Measurements from ENCODE around the gene SUB1.
"Not testable (repeated sequence)": the region's sequence is repeated elsewhere in the genome, so short reads cannot be mapped to it uniquely, and the experiment has no call there.

The SUB1 gene

DNA sequence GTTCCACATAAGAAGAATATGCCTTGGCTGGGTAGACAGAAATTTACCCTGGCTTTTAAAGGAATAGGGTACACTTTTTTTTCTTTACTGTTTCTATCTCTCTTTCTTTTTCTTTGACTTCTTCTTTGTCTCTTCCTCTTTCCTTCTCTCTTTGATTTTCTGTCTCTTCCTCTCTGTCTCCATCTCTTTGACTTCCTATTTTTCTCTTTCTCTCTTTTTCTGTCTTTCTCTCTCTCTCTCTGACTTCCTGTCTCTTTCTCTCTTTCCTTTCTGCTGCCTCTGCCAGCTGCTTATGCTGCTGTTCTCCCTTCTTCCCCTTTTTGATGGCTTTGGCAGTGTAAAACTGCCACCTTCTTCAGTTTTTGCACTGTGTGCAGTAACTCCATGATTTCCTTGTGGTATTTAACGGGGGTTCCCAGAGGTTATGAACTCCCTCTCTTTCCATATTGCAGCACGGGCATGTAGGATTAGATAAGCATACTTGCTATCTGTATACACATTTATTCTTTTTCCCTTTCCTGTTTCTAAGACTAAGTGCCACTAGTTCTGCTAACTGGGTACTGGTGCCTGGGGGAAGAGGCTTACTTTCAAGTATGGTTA lies 31.1 kb upstream of the SUB1 start:
- not testable (repeated sequence) for H3K4me3 Mint-ChIP-seq; H3K9me3 Mint-ChIP-seq (ENCODE audit: low read depth); H3K27ac Mint-ChIP-seq; H3K27me3 Mint-ChIP-seq; H3K36me3 Mint-ChIP-seq; H3K4me1 Mint-ChIP-seq (ENCODE audit: low read depth)

GRCh38 chr5:32556543-32556942 lies 28.8 kb upstream of the SUB1 start:
- not testable (repeated sequence) for H3K9me3 Mint-ChIP-seq (ENCODE audit: low read depth); H3K4me3 Mint-ChIP-seq; H3K27ac Mint-ChIP-seq; H3K36me3 Mint-ChIP-seq; H3K4me1 Mint-ChIP-seq (ENCODE audit: low read depth); H3K27me3 Mint-ChIP-seq

- Mint-ChIP-seq H3K27ac (no peak overlapping the region), H3K4me3 (no peak overlapping the region), H3K27me3 (no peaks in the 10 kb centered on the region), H3K4me1 (ENCODE audit: low read depth) (peaks cover 2% of the 10 kb centered on the region), H3K9me3 (ENCODE audit: low read depth) (no peaks in the 10 kb centered on the region), H3K36me3 (no peaks in the 10 kb centered on the region)
These were observed 25.9 kb upstream of the SUB1 start for GRCh38 chr5:32559411-32559810.

DNA sequence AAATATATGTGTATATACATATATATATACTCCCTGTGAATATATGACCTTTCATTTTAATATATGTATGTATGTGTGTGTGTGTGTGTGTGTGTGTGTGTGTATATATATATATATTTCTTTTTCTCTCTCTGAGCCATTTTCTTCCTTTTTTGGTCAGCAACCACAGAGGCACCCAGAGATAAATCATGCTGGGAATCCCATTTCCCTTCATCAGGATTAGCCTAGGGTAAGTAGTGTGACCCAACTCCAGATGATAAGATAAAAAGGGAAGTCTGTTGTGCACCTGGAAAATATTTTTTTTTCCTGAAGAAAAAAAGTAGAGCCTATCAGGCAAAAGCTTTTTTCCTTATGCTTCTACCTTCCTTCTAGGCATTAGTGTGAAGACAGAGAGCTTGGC lies 25.4 kb upstream of the SUB1 start:
- Mint-ChIP-seq H3K27me3 (no peaks in the 10 kb centered on the region), H3K4me3 (no peak overlapping the region), H3K27ac (no peak overlapping the region), H3K36me3 (no peaks in the 10 kb centered on the region), H3K4me1 (ENCODE audit: low read depth) (no peaks in the 10 kb centered on the region), H3K9me3 (ENCODE audit: low read depth) (no peaks in the 10 kb centered on the region)

DNA sequence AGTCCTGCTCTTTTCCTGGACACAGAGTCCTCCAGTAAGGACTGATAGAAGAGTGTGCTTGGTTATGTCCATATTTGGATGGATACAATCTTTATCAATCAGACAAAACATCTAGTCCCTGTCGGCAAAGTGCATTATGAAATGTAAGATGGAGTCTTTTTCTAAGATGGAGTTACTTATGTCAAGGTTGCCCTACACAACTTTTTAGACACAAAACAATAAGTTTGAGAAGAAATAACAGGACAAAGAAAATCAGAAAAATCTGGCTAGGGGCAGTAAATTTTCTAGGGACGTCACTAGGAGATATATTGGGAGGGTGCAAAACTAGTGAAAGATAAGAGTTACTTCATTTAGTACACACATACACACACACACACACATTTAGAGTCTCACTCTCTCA lies 23.3 kb upstream of the SUB1 start:
- no peaks in the 10 kb centered on the region for H3K27me3 Mint-ChIP-seq
- H3K4me3 Mint-ChIP-seq, result no peak overlapping the region
- H3K4me1 Mint-ChIP-seq (ENCODE audit: low read depth), result no peaks in the 10 kb centered on the region
- H3K27ac Mint-ChIP-seq, result no peak overlapping the region
- peaks cover 2% of the 10 kb centered on the region for H3K36me3 Mint-ChIP-seq
- peaks cover 3% of the 10 kb centered on the region for H3K9me3 Mint-ChIP-seq (ENCODE audit: low read depth)

GRCh38 chr5:32562843-32563242 lies 22.5 kb upstream of the SUB1 start:
- H3K4me1 Mint-ChIP-seq (ENCODE audit: low read depth), result no peaks in the 10 kb centered on the region
- no peak overlapping the region for H3K4me3 Mint-ChIP-seq
- H3K27ac Mint-ChIP-seq, result no peak overlapping the region
- peaks cover 3% of the 10 kb centered on the region for H3K9me3 Mint-ChIP-seq (ENCODE audit: low read depth)
- H3K36me3 Mint-ChIP-seq, result peaks cover 2% of the 10 kb centered on the region
- H3K27me3 Mint-ChIP-seq, result no peaks in the 10 kb centered on the region

DNA sequence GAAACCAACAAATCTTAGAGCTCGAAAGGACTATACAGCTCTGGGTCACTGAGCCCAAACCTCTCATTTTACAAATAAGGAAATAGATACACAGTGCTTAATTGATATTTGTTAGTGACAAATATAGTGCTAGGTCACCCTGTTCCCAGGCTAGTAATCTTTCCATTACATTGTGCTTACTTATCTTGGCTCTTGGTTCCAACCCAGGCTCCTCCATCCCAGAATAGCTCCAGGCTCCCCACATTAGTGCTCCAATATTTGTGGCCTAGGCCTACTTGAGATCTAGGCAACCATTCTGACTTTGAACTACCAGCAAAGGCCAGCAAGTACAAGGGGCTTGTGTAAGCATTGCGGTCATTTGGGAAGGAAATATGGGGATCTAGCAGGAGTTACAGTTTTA lies 21.7 kb upstream of the SUB1 start:
- Mint-ChIP-seq H3K9me3 (ENCODE audit: low read depth) (peaks cover 3% of the 10 kb centered on the region), H3K36me3 (peaks cover 2% of the 10 kb centered on the region), H3K27ac (no peak overlapping the region), H3K4me1 (ENCODE audit: low read depth) (no peaks in the 10 kb centered on the region), H3K4me3 (no peak overlapping the region), H3K27me3 (no peaks in the 10 kb centered on the region)

DNA sequence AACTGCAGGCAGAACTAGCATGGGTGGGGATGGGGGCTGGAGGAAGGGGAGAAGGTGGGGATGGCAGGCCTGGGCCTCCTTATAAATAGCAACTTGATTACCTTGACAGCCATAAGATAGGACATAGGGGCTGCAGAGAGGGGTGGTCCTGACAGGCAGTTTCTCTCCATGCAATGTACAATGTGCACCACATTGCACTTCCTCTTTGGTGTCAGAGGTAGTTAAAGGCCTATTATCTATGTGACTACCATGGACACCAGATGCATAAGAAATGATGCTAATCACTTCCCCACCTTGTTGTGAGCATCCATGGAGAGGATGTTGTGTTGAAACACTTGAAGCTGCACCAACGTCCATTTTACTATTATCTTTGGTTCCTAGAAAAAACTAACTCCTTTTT lies 20.2 kb upstream of the SUB1 start:
- Mint-ChIP-seq H3K4me3 (no peak overlapping the region), H3K4me1 (ENCODE audit: low read depth) (no peaks in the 10 kb centered on the region), H3K36me3 (peaks cover 2% of the 10 kb centered on the region), H3K27ac (no peak overlapping the region), H3K27me3 (no peaks in the 10 kb centered on the region), H3K9me3 (ENCODE audit: low read depth) (peaks cover 3% of the 10 kb centered on the region)

DNA sequence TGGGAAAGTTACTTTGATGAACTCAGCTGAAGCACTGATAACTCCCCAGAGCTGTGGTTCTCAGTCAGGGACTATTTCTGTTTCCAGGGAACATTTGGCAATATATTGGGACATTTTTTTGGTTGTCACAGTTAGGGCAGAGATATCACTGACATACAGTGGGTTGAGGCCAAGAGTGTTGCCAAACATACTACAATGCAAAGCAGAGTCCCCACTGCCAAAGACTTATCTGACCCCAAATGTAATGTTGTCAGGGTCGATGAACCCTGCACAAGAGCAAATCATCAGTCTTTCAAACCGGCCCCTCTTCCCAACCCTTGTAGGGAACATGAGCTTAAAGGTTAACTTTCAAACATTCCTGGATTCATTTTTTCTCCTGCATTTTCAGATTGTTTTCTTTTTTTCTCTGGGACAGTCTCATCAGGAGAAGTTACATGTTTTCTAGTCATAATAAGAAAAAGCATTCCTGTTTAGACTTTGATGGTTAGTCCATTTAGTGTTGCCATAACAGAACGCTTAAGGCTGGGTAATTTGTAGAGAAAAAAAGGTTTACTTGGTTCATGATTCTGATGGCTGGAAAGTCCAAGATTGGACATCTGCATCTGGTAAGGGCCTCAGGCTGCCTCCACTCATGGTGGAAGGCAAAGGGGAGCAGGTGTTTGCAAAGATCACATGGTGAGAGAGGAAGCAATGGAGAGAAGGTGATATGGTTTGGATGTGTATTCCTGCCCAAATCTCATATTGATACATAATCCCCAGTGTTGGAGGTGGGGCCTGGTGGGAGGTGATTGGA lies 18.8 kb upstream of the SUB1 start:
- Mint-ChIP-seq H3K27ac (no peak overlapping the region), H3K27me3 (no peaks in the 10 kb centered on the region), H3K4me1 (ENCODE audit: low read depth) (no peaks in the 10 kb centered on the region), H3K36me3 (peaks cover 2% of the 10 kb centered on the region), H3K9me3 (ENCODE audit: low read depth) (peaks cover 3% of the 10 kb centered on the region), H3K4me3 (no peak overlapping the region)

DNA sequence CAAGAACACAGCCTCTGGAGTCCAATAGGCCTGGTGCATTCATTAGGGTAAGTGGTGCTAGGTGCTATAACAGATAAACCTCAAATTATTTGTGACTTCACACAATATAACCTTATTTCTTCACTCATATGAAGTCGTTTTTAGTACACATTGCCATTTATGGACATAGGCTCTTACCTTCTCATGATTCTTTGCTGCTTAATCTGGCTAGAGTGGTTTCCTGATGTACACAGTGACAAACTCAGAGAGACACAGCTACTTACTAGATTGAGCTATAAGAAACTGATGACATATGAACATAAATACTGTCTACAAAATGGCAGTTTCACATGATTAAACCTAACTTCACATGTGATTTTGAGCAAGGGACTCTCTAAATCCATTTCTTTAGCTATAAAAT lies 14.2 kb upstream of the SUB1 start:
- Mint-ChIP-seq H3K36me3 (peaks cover 2% of the 10 kb centered on the region), H3K27ac (no peak overlapping the region), H3K4me1 (ENCODE audit: low read depth) (no peaks in the 10 kb centered on the region), H3K4me3 (no peak overlapping the region), H3K27me3 (no peaks in the 10 kb centered on the region), H3K9me3 (ENCODE audit: low read depth) (peaks cover 3% of the 10 kb centered on the region)

GRCh38 chr5:32572778-32573480 lies 12.4 kb upstream of the SUB1 start:
- Mint-ChIP-seq H3K4me1 (ENCODE audit: low read depth) (no peaks in the 10 kb centered on the region), H3K27ac (no peak overlapping the region), H3K36me3 (no peaks in the 10 kb centered on the region), H3K4me3 (no peak overlapping the region), H3K27me3 (no peaks in the 10 kb centered on the region), H3K9me3 (ENCODE audit: low read depth) (no peaks in the 10 kb centered on the region)

GRCh38 chr5:32573481-32573854 lies 11.9 kb upstream of the SUB1 start:
- not testable (repeated sequence) for H3K27ac Mint-ChIP-seq; H3K9me3 Mint-ChIP-seq (ENCODE audit: low read depth); H3K4me1 Mint-ChIP-seq (ENCODE audit: low read depth); H3K27me3 Mint-ChIP-seq; H3K4me3 Mint-ChIP-seq; H3K36me3 Mint-ChIP-seq

- Mint-ChIP-seq H3K27me3 (no peaks in the 10 kb centered on the region), H3K4me1 (ENCODE audit: low read depth) (no peaks in the 10 kb centered on the region), H3K4me3 (no peak overlapping the region), H3K27ac (no peak overlapping the region), H3K36me3 (no peaks in the 10 kb centered on the region), H3K9me3 (ENCODE audit: low read depth) (no peaks in the 10 kb centered on the region)
These were observed 10.7 kb upstream of the SUB1 start for GRCh38 chr5:32574540-32575175.

- no peaks in the 10 kb centered on the region for H3K9me3 Mint-ChIP-seq (ENCODE audit: low read depth)
These were observed 7.0 kb upstream of the SUB1 start for GRCh38 chr5:32578363-32578762.

DNA sequence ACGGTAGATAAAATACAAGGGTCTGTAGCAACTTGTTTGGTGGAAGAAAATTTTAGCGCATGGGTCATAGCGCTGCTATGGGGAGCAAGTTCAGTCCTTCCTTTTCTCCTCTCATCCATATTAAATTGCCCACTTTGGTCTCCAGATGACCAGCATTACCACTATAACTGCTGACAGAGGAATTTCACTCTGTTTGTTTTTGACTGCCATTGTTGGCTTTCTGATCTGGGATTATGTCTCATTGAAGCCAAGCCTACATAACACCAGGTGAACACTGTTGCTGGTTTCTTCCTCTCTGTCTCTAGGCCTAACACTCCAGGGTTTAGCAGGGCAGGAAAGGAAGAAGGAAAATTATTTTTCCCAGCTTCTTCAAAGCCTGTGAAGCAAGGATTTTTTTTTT lies 6.6 kb upstream of the SUB1 start:
- peaks cover 6% of the 10 kb centered on the region for H3K4me1 Mint-ChIP-seq (ENCODE audit: low read depth)
- H3K4me3 Mint-ChIP-seq, result no peak overlapping the region
- H3K9me3 Mint-ChIP-seq (ENCODE audit: low read depth), result no peaks in the 10 kb centered on the region
- H3K27ac Mint-ChIP-seq, result no peak overlapping the region
- no peaks in the 10 kb centered on the region for H3K36me3 Mint-ChIP-seq
- no peaks in the 10 kb centered on the region for H3K27me3 Mint-ChIP-seq

More at GRCh38 chr5:32578363-32578762, 7.0 kb upstream of the SUB1 start:
- Mint-ChIP-seq H3K27ac (no peak overlapping the region), H3K36me3 (no peaks in the 10 kb centered on the region), H3K4me3 (no peak overlapping the region), H3K4me1 (ENCODE audit: low read depth) (peaks cover 2% of the 10 kb centered on the region), H3K27me3 (no peaks in the 10 kb centered on the region)
